Neural progenitor cell (in vitro differentiated cells): ENCODE measurements around the gene SUPT4H1. TPM values are rescaled to one million over a fixed set of nuclear protein-coding genes. Genes with fewer than 3 reads are reported as not detected.
A peak's percentile ranks its signal among the peaks of the same experiment; 100 is the strongest.
"Not testable (repeated sequence)": the region's sequence is repeated elsewhere in the genome, so short reads cannot be mapped to it uniquely, and the experiment has no call there.

Source experiments
- DNase-seq: peaks from one replicate; pipeline ENCODE4 v3.0.0-alpha.2; 2016; ENCODE audit warnings: low spot score
- H2AFZ ChIP-seq: fragments of 200-600 bp; sonication (generic); replicated peaks from 2 replicates; pipeline ENCODE4 v1.6.1; 2016; ENCODE audit warnings: antibody characterized with exemption
- H3F3A ChIP-seq: fragments of 200-600 bp; sonication (generic); 2 replicates; pipeline ENCODE4 v1.6.1; 2016; ENCODE audit warnings: antibody characterized with exemption, low read depth
- H3K27ac ChIP-seq: fragments of 200-600 bp; sonication (generic); 2 replicates; pipeline ENCODE4 v1.5.1; 2016; ENCODE audit warnings: mild to moderate bottlenecking
- H3K27me3 ChIP-seq: fragments of 200-600 bp; sonication (generic); 2 replicates; pipeline ENCODE4 v1.6.1; 2016; ENCODE audit warnings: mild to moderate bottlenecking, moderate library complexity
- H3K36me3 ChIP-seq: fragments of 200-600 bp; sonication (generic); 2 replicates; pipeline ENCODE4 v1.5.1; 2016
- H3K4me1 ChIP-seq: fragments of 200-600 bp; sonication (generic); 2 replicates; pipeline ENCODE4 v1.6.1; 2016; ENCODE audit warnings: mixed run types
- H3K4me2 ChIP-seq: fragments of 200-600 bp; sonication (generic); 2 replicates; pipeline ENCODE4 v1.6.1; 2016
- H3K4me3 ChIP-seq: fragments of 200-600 bp; sonication (generic); 2 replicates; pipeline ENCODE4 v1.5.1; 2016
- H3K79me2 ChIP-seq: fragments of 200-600 bp; sonication (generic); 2 replicates; pipeline ENCODE4 v1.6.1; 2016; ENCODE audit warnings: low read depth
- H3K9ac ChIP-seq: fragments of 200-600 bp; sonication (generic); 2 replicates; pipeline ENCODE4 v1.6.1; 2016
- H3K9me3 ChIP-seq: fragments of 200-600 bp; sonication (generic); 2 replicates; pipeline ENCODE4 v1.5.1; 2016; ENCODE audit warnings: low read depth
- H4K20me1 ChIP-seq: fragments of 200-600 bp; sonication (generic); 2 replicates; pipeline ENCODE4 v1.6.1; 2016; ENCODE audit warnings: low read depth
- H3K27ac Mint-ChIP-seq: 3 replicates; pipeline ENCODE4 v1.8.0; 2021; ENCODE audit warnings: mixed read lengths
- H3K27me3 Mint-ChIP-seq: 2 replicates; pipeline ENCODE4 v1.8.0; 2022; ENCODE audit warnings: low read depth, mild to moderate bottlenecking, inconsistent platforms, moderate library complexity, mixed read lengths; ENCODE audit not compliant: insufficient read depth
- H3K36me3 Mint-ChIP-seq: 3 replicates; pipeline ENCODE4 v1.8.0; 2021; ENCODE audit warnings: mixed read lengths
- H3K4me1 Mint-ChIP-seq: 3 replicates; pipeline ENCODE4 v1.8.0; 2021; ENCODE audit warnings: mixed read lengths
- H3K4me3 Mint-ChIP-seq: 3 replicates; pipeline ENCODE4 v1.8.0; 2021; ENCODE audit warnings: mild to moderate bottlenecking, moderate library complexity, mixed read lengths
- H3K9me3 Mint-ChIP-seq: 3 replicates; pipeline ENCODE4 v1.8.0; 2020; ENCODE audit warnings: mixed read lengths
- EZH2 ChIP-seq: fragments of 200-600 bp; sonication (generic); IDR thresholded peaks from 2 replicates; pipeline ENCODE4 v1.6.1; 2017; ENCODE audit warnings: antibody characterized with exemption, mild to moderate bottlenecking, moderate library complexity
- EZH2phosphoT487 ChIP-seq: fragments of 200-600 bp; sonication (generic); IDR thresholded peaks from 2 replicates; pipeline ENCODE4 v1.6.1; 2017; ENCODE audit warnings: antibody characterized with exemption
- total RNA-seq: library from RNA; depleted of rRNA; stranded (reverse); fragments of >200 nt; gene quantifications from 2 replicates; pipeline ENCODE4 v1.2.3, GENCODE V29; 2015; ENCODE audit warnings: low replicate concordance
- TF ChIP-seq, protein P1 (sequence below): fragments of 200-600 bp; sonication (generic); IDR thresholded peaks from 2 replicates; pipeline ENCODE4 v1.5.1; 2017; ENCODE audit warnings: antibody characterized with exemption, mild to moderate bottlenecking

SUPT4H1 gene
- total RNA-seq, 1 donor from 2014 or later: 103 TPM

DNA sequence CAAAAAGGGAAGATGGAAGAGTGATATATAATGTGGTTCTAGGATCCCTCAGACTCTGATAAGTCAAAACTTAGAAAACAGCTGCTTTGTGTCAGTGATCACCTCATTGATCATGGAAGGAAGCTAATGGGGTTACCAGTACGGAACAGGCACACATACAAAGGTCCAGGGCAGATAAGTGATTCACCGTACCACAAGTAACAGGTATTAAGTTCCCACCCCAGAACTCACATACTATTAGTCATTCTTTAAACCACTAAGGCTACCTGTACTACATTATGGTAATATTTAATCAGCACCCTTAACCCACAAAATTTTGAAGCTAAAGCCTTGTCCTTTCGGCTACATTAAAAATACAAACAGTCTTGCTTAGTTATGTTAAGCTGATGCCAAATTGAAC, 48.0 kb upstream of the SUPT4H1 start:
- Histone ChIP-seq H3K79me2 (no peaks in the 10 kb centered on the region), H3K27me3 (peaks cover 5% of the 10 kb centered on the region), H4K20me1 (no peaks in the 10 kb centered on the region), H3F3A (peaks cover 20% of the 10 kb centered on the region), H3K4me3 (no peak overlapping the region), H2AFZ (no peak overlapping the region), H3K36me3 (no peaks in the 10 kb centered on the region), H3K4me1 (peaks cover 26% of the 10 kb centered on the region), H3K4me2 (no peak overlapping the region), H3K9ac (no peak overlapping the region), H3K9me3 (no peaks in the 10 kb centered on the region), H3K27ac (no peak overlapping the region)
- Mint-ChIP-seq H3K27me3 (no peaks in the 10 kb centered on the region), H3K36me3 (peaks cover 4% of the 10 kb centered on the region), H3K4me1 (peaks cover 63% of the 10 kb centered on the region), H3K27ac (no peak overlapping the region), H3K9me3 (no peaks in the 10 kb centered on the region), H3K4me3 (no peak overlapping the region)
- no peak for DNase-seq
- TF ChIP-seq, protein P1, sequence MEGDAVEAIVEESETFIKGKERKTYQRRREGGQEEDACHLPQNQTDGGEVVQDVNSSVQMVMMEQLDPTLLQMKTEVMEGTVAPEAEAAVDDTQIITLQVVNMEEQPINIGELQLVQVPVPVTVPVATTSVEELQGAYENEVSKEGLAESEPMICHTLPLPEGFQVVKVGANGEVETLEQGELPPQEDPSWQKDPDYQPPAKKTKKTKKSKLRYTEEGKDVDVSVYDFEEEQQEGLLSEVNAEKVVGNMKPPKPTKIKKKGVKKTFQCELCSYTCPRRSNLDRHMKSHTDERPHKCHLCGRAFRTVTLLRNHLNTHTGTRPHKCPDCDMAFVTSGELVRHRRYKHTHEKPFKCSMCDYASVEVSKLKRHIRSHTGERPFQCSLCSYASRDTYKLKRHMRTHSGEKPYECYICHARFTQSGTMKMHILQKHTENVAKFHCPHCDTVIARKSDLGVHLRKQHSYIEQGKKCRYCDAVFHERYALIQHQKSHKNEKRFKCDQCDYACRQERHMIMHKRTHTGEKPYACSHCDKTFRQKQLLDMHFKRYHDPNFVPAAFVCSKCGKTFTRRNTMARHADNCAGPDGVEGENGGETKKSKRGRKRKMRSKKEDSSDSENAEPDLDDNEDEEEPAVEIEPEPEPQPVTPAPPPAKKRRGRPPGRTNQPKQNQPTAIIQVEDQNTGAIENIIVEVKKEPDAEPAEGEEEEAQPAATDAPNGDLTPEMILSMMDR: no peak
- no peak for TF ChIP-seq EZH2
- TF ChIP-seq EZH2phosphoT487: no peak

DNA sequence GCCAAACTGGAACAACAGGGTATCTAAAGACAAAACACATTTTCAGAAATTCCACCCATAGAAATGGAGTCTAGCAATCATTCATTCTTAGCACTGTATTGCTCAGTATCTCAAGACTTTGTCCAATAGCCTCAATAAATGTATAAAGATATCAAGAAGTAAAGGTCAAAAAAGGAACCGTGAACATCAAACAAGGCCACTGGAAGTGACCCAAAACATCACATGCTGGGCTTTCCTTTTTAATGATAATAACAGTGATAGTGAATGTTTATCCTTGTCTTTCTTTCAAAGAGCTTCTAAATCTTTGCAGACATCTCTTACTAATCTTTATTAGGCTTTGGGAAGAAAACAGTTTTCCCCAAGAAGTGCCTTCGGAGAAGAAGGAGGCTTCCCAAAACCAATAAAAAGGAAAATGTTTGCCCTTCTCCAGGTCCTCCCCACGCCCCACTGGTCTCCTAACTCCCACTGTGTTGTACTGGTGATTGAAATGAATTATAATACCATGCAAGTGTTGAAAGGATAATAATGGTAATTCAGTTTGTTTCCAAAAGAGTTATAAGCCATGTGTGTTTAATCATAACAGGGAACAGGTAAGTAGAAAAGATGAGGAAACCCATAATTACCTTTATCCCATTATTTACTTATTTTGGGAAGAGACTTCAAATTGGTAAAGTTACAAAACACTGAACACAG, 46.7 kb upstream of the SUPT4H1 start:
- DNase-seq: no peak
- Histone ChIP-seq H3K4me1 (peaks cover 21% of the 10 kb centered on the region), H3K9ac (no peak overlapping the region), H3K79me2 (no peaks in the 10 kb centered on the region), H3K27me3 (peaks cover 5% of the 10 kb centered on the region), H2AFZ (peak overlapping the region; percentile 44), H3K9me3 (no peaks in the 10 kb centered on the region), H3F3A (peaks cover 17% of the 10 kb centered on the region), H3K36me3 (no peaks in the 10 kb centered on the region), H3K4me3 (no peak overlapping the region), H3K27ac (no peak overlapping the region), H4K20me1 (no peaks in the 10 kb centered on the region), H3K4me2 (no peak overlapping the region)
- Mint-ChIP-seq H3K9me3 (no peaks in the 10 kb centered on the region), H3K27me3 (no peaks in the 10 kb centered on the region), H3K36me3 (peaks cover 7% of the 10 kb centered on the region), H3K4me1 (peaks cover 53% of the 10 kb centered on the region), H3K4me3 (no peak overlapping the region), H3K27ac (no peak overlapping the region)
- TF ChIP-seq EZH2 (no peak), EZH2phosphoT487 (no peak)
- TF ChIP-seq, protein P1: no peak

DNA sequence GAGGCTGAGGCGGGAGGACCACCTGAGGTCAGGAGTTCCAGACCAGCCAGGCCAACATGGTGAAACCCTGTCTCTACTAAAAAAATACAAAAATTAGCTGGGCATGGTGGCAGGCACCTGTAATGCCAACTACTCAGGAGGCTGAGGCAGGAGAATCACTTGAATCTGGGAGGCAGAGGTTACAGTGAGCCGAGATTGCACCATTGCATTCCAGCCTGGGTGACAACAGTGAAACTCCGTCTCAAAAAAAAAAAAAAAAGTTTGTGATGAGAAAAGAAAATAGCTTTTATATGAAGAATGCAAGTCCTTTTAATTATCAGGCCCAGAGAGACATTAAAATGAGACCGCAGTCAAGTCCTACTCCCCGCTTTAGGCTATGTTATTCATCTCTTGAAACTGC, 45.4 kb upstream of the SUPT4H1 start:
- H3K79me2 ChIP-seq, H3K27me3 ChIP-seq, H3K4me3 ChIP-seq, H4K20me1 ChIP-seq, H3K9ac ChIP-seq, H3K36me3 Mint-ChIP-seq, H3K27me3 Mint-ChIP-seq, H3K9me3 ChIP-seq, H3K27ac Mint-ChIP-seq, H3K9me3 Mint-ChIP-seq, H2AFZ ChIP-seq, H3K4me1 ChIP-seq, DNase-seq, H3K4me3 Mint-ChIP-seq, H3K27ac ChIP-seq, H3F3A ChIP-seq, H3K36me3 ChIP-seq, H3K4me2 ChIP-seq: not testable (repeated sequence)
- H3K4me1 Mint-ChIP-seq: peaks cover 40% of the 10 kb centered on the region

DNA sequence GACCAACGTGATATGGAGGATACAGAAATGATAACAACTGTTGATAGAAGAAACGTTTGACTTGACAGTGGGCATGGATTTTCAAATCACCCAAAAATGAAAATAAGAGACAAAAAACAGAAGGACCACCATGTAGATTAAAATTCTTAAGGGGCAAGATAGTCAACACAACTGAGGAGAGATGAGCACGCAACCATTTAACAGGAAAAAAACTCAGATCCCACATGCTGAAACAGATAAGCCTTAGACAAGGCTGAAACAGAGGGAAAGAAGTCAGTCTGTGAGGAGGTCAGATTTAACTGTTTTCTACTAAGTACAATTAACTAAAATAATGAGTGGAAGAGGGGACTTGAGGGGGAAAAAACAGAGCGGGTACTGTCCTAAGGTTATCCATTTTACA, 44.2 kb upstream of the SUPT4H1 start:
- peaks cover 36% of the 10 kb centered on the region for H3K4me1 Mint-ChIP-seq
- H3K4me1 ChIP-seq: peaks cover 8% of the 10 kb centered on the region
- H2AFZ ChIP-seq: peak overlapping the region; percentile 29
- TF ChIP-seq EZH2 (no peak), EZH2phosphoT487 (no peak)
- TF ChIP-seq, protein P1: no peak
- H3K27me3 Mint-ChIP-seq: peaks cover 5% of the 10 kb centered on the region
- no peak overlapping the region for H3K4me3 Mint-ChIP-seq
- H3K4me3 ChIP-seq: no peak overlapping the region
- H3K9me3 Mint-ChIP-seq: no peaks in the 10 kb centered on the region
- no peaks in the 10 kb centered on the region for H3F3A ChIP-seq
- no peaks in the 10 kb centered on the region for H4K20me1 ChIP-seq
- H3K4me2 ChIP-seq: no peak overlapping the region
- no peaks in the 10 kb centered on the region for H3K79me2 ChIP-seq
- H3K36me3 ChIP-seq: no peaks in the 10 kb centered on the region
- H3K27ac ChIP-seq: no peak overlapping the region
- H3K9ac ChIP-seq: no peak overlapping the region
- peaks cover 5% of the 10 kb centered on the region for H3K36me3 Mint-ChIP-seq
- DNase-seq: no peak
- no peaks in the 10 kb centered on the region for H3K9me3 ChIP-seq
- no peak overlapping the region for H3K27ac Mint-ChIP-seq
- peaks cover 5% of the 10 kb centered on the region for H3K27me3 ChIP-seq
